ENCODE results near the gene BTG1.

BTG1 gene

GRCh38 chr12:92145731-92146496 is at the start of gene BTG1:
TSS of gene BTG1 (minus strand) at chr12:92145846. CDS start at chr12:92145535, 311 bp downstream.
- peak; percentile 95 to 97 for DNase-seq

GRCh38 chr12:92194561-92194960 is 48.9 kb upstream of the BTG1 start:
- no peak for DNase-seq

GRCh38 chr12:92193846-92194245 is 48.2 kb upstream of the BTG1 start:
- DNase-seq, result no peak

- no peak for DNase-seq
These were observed 47.4 kb upstream of the BTG1 start for GRCh38 chr12:92193063-92193462.

GRCh38 chr12:92192360-92192759 is 46.7 kb upstream of the BTG1 start:
- no peak for DNase-seq

- no peak for DNase-seq
These were observed 45.4 kb upstream of the BTG1 start for GRCh38 chr12:92191061-92191460.

- no peak for DNase-seq
These were observed 43.0 kb upstream of the BTG1 start for GRCh38 chr12:92188517-92189188.

- DNase-seq, result no peak
These were observed 40.4 kb upstream of the BTG1 start for GRCh38 chr12:92186038-92186470.

- no peak for DNase-seq
These were observed 39.4 kb upstream of the BTG1 start for GRCh38 chr12:92185052-92185451.

GRCh38 chr12:92183575-92183974 is 37.9 kb upstream of the BTG1 start:
- DNase-seq, result no peak

GRCh38 chr12:92178340-92178739 is 32.7 kb upstream of the BTG1 start:
- DNase-seq, result no peak

GRCh38 chr12:92176646-92177045 is 31.0 kb upstream of the BTG1 start:
- DNase-seq, result no peak

GRCh38 chr12:92175961-92176360 is 30.3 kb upstream of the BTG1 start:
- DNase-seq, result no peak

GRCh38 chr12:92170050-92170449 is 24.4 kb upstream of the BTG1 start:
- no peak for DNase-seq

GRCh38 chr12:92167075-92167474 is 21.4 kb upstream of the BTG1 start:
- DNase-seq, result no peak

- no peak for DNase-seq
These were observed 19.1 kb upstream of the BTG1 start for GRCh38 chr12:92164712-92165111.

GRCh38 chr12:92162079-92162478 is 16.4 kb upstream of the BTG1 start:
- DNase-seq, result no peak

GRCh38 chr12:92158796-92159439 is 13.3 kb upstream of the BTG1 start:
- no peak for DNase-seq

GRCh38 chr12:92156704-92157395 is 11.2 kb upstream of the BTG1 start:
- DNase-seq, result no peak

- no peak for DNase-seq
These were observed 10.5 kb upstream of the BTG1 start for GRCh38 chr12:92156139-92156538.

- DNase-seq, result no peak
These were observed 10.1 kb upstream of the BTG1 start for GRCh38 chr12:92155733-92156132.

- no peak for DNase-seq
These were observed 6.3 kb upstream of the BTG1 start for GRCh38 chr12:92151916-92152315.

- no peak for DNase-seq
These were observed 3.9 kb upstream of the BTG1 start for GRCh38 chr12:92149563-92149962.
